Stimulated activated CD4-positive, alpha-beta T cell treated with anti-CD3 and anti-CD28 coated beads, Interleukin-1b, Interleukin-23, amount 100 ng/mL, for 24 hours (primary cell): Measurements from ENCODE around the gene PGGHG.

Source experiments
- DNase-seq, 4 experiments: peaks; one replicate each; pipeline ENCODE4 v3.0.0-alpha.2; 2020; ENCODE audit warnings: low read depth in 4 of 4, low spot score in 1 of 4

PGGHG gene

DNA sequence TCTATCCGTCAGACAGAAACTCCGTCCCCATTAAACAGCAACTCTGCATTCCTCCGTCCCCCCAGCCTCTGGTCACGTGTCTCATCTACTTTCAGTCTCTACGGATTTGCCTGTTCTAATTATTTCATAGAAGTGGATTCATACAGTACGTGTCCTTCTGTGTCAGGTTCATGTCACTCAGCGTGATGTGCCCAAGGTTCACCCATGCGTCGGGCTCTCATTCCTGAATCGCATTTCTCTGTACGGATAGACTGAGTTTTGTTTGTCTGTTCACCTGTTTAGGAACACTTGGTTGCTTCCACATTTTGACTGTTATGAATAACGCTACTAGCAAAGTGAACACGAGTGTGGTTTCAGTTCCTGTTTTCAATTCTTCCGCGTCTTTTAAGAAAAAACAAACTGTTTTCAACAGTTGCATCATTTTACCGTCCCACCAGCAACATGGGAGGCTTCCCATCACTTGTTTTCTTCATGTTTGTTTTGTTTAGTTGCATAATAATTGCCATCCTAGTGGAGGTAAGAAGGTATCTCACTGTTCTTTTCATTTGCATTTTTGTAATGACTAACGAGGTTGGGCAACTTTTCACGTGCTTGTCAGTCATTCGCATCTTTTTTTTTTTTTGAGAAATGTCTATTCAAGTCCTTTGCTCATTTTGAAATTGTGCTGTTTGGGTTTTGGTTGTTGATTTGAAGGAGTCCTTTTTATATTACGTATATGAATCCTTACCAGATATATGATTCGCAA lies 19.6 kb upstream of the PGGHG start:
- no peak for DNase-seq

DNA sequence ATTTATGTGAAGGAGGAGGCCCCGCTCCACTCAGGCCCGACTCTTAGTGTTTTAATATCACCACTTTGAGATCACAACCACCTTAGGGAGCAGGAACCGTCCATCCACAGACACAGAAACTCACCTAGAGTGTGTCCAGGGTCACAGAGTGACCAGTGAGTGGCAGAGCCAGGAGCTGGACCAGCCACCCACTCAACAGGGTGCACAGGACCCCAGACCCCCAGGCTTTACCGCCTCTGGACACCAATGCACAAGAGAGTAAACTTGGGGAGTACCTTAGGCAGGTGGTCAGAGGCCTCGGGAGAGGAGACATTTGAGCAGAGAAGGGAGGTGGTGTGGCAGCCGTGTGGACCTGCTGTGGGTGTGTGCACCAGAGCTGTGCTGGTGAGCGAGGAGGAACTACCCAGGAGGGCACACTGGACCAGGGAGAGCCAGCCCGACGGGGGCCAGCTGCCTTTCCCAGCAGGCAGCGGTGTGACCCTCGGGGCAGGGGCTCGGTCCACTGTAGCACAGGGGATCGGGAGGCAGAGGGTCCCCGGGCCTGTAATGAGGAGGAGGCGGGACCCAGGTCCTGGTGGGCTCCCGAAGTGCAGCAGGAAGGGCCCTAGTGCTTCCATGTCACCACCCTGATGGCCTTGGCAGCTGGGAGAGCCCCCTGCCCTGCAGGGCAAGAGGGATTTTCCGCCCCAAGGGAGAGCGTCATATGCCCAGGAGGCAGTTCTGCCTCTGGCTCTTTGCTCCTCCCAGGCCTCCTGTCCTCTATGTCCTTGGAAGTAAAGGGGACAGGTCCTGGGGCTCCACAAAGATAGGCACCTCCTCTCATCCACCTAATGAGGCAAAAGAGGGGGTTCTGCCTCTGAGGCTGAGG lies 18.2 kb upstream of the PGGHG start:
- no peak for DNase-seq

DNA sequence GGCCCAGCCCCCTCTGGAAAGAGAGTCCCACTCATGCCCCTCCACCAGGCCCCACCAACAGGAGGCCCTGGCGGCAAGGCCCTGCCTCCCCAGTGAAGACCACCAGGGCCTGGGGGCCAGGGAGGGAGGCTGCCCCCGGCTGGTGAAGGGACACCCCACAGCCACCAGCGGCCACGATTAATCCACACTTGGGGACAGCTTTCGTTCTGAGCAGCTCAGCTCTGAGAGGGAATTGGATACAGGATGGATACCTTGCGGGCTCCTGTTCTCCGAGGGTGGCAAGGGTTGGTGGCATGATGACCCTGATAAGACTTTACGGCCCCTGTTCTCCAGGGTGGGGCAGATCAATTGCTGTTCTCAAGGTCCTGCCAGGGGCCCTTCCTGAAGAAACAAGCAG lies 17.6 kb upstream of the PGGHG start:
- DNase-seq: no peak

DNA sequence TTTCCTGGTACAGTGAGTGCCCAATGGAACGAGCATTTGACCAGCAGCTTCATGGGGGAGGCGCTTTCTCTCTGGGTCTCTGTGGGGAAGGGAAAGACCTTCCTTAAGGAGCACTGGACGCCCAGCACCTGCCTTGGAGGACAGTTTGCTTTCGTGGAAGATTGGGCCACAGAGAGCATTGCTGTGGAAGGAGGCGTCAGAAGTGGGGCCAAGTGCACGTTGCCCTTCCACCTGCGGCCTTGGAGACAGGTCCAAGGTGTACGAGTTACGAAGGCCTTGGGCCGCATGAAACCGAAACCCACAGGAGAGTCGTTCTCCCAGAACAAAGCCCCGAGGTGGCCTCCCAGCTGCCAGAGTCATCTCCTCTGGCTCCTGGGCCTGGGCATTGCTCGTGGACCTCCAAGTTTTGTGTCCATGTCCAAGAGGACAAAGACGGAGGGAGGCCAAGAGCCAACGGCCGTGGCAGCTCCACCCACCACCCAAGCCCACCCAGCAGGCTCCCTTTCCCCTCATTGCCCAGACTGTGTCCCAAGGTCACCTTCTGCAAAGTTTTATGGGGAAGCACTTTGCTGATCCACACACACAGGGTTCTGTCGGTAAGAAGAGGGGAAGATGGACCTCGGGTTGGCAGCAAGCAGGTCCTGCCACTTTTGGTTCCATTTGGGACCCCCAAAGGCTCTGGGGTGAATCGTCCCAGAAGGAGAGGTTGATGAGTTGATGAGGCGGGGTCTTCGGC lies 16.6 kb upstream of the PGGHG start:
- no peak for DNase-seq

DNA sequence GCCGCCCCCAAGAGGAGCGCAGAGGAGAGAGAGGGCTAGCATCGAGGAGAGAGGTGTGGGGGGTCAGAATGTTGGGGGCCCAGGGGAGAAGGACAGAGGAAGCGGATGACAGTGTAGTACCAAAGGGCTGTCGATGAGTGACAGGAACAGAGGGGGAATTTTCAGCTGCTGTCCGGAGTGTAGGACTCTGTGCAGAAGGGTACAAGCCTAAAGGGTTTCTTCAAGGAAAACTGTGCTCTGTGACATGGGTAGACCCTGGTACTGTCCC lies 16.1 kb upstream of the PGGHG start:
- no peak for DNase-seq

GRCh38 chr11:276219-276618 lies 12.7 kb upstream of the PGGHG start:
- DNase-seq: no peak

GRCh38 chr11:278001-278951 lies 10.7 kb upstream of the PGGHG start, which contains the start of gene NLRP6:
NLRP6 (plus strand) TSS chr11:278407; CDS start chr11:278570, 163 bp downstream.
- no peak for DNase-seq

GRCh38 chr11:279040-279965 lies 9.6 kb upstream of the PGGHG start:
- DNase-seq: no peak

- no peak for DNase-seq
Measured at GRCh38 chr11:279966-280705, 8.8 kb upstream of the PGGHG start.

DNA sequence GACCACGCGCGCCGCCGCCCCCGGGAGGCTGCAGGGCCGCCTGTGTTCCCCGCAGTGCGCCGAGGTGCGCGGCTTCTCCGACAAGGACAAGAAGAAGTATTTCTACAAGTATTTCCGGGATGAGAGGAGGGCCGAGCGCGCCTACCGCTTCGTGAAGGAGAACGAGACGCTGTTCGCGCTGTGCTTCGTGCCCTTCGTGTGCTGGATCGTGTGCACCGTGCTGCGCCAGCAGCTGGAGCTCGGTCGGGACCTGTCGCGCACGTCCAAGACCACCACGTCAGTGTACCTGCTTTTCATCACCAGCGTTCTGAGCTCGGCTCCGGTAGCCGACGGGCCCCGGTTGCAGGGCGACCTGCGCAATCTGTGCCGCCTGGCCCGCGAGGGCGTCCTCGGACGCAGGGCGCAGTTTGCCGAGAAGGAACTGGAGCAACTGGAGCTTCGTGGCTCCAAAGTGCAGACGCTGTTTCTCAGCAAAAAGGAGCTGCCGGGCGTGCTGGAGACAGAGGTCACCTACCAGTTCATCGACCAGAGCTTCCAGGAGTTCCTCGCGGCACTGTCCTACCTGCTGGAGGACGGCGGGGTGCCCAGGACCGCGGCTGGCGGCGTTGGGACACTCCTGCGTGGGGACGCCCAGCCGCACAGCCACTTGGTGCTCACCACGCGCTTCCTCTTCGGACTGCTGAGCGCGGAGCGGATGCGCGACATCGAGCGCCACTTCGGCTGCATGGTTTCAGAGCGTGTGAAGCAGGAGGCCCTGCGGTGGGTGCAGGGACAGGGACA lies 8.0 kb upstream of the PGGHG start:
- no peak for DNase-seq

GRCh38 chr11:281486-282161 lies 7.3 kb upstream of the PGGHG start:
- no peak for DNase-seq

DNA sequence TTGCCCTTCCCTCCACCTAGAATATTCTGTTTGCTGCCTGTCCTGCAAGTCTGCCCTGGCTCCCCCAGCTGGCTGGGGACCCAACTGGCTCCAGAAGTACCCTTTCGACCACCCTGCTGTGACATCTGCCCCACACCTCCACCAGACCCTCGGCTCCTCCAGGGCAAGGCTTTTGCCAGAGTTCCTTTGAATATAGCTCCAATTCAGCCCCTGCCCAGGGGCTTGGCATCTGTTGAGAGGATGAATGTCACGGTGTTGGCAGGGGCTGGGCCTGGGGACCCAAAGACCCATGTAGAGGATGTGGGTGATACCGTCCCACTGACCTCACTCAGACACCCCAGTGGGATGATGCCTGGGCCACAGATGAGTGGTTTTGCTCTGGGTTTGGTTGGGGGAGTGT lies 6.8 kb upstream of the PGGHG start:
- no peak for DNase-seq

- no peak for DNase-seq
Measured at GRCh38 chr11:282630-283360, 6.1 kb upstream of the PGGHG start.

DNA sequence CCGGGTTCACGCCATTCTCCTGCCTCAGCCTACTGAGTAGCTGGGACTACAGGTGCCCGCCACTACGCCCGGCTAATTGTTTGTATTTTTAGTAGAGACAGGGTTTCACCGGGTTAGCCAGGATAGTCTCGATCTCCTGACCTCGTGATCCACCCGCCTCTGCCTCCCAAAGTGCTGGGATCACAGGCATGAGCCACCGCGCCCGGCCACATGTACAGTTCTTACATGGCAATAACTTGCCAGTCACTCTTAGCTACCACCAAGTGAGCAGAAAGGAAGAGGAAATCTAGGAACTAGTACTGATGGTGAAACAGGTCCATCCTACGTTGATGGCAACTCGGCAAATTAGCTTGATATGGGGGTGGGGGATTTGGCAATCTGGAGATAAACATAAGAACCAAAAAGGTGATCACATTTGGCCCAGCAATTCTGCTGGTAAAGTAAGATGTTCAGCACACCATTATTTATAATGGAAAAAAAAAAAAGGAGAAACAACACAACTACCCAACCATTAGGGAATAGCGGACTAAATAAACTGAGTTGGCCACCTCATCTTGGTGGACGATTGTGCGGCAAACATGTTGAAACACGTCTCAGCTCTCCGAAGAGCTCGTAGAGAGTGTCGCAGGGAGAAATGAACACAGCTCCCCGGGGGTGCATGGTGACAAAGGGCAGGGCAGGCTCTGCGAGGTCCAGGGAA lies 5.4 kb upstream of the PGGHG start:
- DNase-seq: no peak

DNA sequence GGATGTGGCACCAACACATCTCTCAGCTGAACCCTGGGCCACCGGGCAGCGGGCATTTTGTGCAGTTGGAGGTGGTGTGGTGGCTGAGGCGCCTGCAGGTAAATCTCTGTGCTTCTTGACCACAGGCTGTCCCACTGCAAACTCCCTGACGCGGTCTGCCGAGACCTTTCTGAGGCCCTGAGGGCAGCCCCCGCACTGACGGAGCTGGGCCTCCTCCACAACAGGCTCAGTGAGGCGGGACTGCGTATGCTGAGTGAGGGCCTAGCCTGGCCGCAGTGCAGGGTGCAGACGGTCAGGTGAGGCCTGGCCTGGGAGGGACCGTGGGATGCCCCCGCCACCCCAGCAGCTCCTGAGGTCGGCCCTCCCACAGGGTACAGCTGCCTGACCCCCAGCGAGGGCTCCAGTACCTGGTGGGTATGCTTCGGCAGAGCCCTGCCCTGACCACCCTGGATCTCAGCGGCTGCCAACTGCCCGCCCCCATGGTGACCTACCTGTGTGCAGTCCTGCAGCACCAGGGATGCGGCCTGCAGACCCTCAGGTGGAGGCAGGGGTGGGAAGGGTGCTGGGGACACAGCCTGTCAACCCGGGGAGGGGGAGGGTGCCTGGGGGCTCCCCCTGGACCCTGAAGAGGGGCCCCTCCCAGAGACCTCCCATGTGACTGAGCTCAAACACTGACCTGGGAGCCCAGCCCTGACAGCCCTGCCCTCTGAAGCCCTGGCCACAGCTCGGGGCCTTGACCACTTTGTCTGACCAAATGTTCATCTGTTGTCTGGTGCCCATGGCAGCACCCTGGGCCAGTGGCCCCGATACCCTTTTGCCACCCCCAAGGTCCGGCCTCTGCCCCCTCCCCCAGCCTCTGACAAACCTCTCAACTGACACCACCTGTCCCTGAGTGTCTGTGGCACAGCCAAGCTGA lies 4.6 kb upstream of the PGGHG start:
- no peak for DNase-seq
